ENCODE results near the gene FAM193B. TPM values are rescaled to one million over a fixed set of nuclear protein-coding genes. Genes with fewer than 3 reads are reported as not detected.

FAM193B gene
- polyA plus RNA-seq, 3 donors: 1.6 to 216 (median 1.9) TPM

DNA sequence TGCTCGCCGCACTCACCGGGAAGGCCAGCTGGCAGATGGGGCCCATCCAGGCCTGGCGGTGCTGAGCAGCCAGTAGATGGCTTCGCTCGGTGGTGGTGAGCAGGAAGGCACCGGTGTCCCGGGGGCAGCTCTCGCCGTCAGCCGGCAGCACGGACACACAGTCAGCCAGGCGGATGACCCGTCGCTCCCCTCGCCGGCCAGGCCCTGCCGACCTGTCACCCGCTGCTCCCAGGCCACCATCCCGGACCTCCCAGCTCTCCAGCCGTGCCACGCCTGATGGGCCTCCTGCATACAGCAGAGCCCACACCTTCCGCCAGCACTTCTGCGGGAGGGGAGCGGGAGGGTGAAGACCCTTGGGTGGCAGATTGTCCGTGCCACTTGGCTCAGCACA is 46.1 kb downstream of the FAM193B start:
- H3K4me3 Mint-ChIP-seq: peak overlapping the region; percentile 98 to 99

DNA sequence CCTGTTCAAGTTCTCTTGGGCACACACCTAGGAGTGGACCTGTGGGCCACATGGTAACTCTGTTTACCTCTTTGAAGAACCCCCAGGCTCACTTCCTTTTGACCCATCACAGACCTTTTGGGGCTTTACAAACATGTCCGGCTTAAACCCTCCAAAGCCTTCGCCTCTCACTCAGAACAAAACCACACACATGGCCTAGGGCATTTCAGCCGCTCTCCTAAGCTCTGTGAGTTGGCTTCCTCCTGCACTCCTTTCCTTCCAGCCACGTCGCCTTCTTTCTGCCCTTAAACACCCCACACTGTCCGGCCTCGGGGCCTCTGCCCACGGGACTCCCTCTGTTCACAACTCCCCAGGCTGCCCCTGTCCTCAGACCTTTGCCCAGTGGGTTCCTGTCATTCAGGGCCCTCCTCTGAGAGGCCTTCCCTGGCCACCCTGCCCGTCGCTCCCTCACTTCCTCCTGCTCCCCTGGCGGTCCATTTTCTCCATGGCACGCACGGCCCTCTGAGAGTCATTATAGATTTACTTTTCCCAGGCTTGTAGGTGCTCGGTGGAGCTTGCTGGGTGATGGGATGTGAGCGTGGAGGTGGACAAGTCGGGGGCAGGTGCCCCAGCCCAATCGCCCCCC is 46.7 kb downstream of the FAM193B start:
- H3K9me3 ChIP-seq (replicated peaks in 1 of 2; ENCODE audit: control insufficient read depth in 1 of 2, insufficient read depth in 1 of 2, low read length in 2 of 2): no peaks in the 10 kb centered on the region
- H2AFZ ChIP-seq (ENCODE audit: insufficient read depth, low read depth, low read length, poor library complexity, severe bottlenecking): peak overlapping the region; percentile 26
- H4K20me1 ChIP-seq (ENCODE audit: insufficient read depth, low read length): peaks cover 61% of the 10 kb centered on the region
- peaks cover 62% of the 10 kb centered on the region for H3K79me2 ChIP-seq (ENCODE audit: insufficient read depth, low read length)
- H3K36me3 Mint-ChIP-seq: peaks cover 49 to 75% of the 10 kb centered on the region in 2 donors
- peak overlapping the region; percentile 99 to 100 (median 99) for H3K27ac Mint-ChIP-seq
- 10% methylated on average over 12 of the region's 17 CpGs for WGBS (ENCODE audit: insufficient coverage)
- H3K4me1 ChIP-seq (ENCODE audit: control insufficient read depth in 1 of 2, insufficient read depth in 2 of 2, low read length in 2 of 2): peaks cover 66 to 88% of the 10 kb centered on the region in 2 donors
- peak overlapping the region; percentile 98 to 99 for H3K4me3 Mint-ChIP-seq
- peak overlapping the region; percentile 98 to 100 for H3K27ac ChIP-seq (ENCODE audit: low read depth in 1 of 2, low read length in 2 of 2)
- H3K36me3 ChIP-seq (replicated peaks in 1 of 2; ENCODE audit: control insufficient read depth in 1 of 2, insufficient read depth in 2 of 2, low read length in 2 of 2): peaks cover 45 to 54% of the 10 kb centered on the region in 2 donors
- H3K27me3 Mint-ChIP-seq (ENCODE audit: low read depth in 3 of 3): peaks cover 0 to 8% (median 3%) of the 10 kb centered on the region in 3 donors
- TF ChIP-seq, protein P1, sequence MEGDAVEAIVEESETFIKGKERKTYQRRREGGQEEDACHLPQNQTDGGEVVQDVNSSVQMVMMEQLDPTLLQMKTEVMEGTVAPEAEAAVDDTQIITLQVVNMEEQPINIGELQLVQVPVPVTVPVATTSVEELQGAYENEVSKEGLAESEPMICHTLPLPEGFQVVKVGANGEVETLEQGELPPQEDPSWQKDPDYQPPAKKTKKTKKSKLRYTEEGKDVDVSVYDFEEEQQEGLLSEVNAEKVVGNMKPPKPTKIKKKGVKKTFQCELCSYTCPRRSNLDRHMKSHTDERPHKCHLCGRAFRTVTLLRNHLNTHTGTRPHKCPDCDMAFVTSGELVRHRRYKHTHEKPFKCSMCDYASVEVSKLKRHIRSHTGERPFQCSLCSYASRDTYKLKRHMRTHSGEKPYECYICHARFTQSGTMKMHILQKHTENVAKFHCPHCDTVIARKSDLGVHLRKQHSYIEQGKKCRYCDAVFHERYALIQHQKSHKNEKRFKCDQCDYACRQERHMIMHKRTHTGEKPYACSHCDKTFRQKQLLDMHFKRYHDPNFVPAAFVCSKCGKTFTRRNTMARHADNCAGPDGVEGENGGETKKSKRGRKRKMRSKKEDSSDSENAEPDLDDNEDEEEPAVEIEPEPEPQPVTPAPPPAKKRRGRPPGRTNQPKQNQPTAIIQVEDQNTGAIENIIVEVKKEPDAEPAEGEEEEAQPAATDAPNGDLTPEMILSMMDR (IDR thresholded peaks at IDR 0.05): peak; percentile 37
- H3K4me1 Mint-ChIP-seq: peaks cover 62% of the 10 kb centered on the region
- intact Hi-C loops (cut with micrococcal nuclease): loop anchor here in 1 of 2 donors (2.0 to 10.0 kb wide), 2 partner anchors 13 to 193 kb away; partner anchors contain the start of gene MXD3
- peak overlapping the region; percentile 82 to 100 (median 96) for H3K4me3 ChIP-seq (replicated peaks in 1 of 3; ENCODE audit: low read depth in 2 of 3, low read length in 3 of 3)
- peaks cover 0 to 5% (median 0%) of the 10 kb centered on the region in 7 donors for H3K9me3 Mint-ChIP-seq
- H3K9ac ChIP-seq (ENCODE audit: insufficient read depth, low read length, poor library complexity, severe bottlenecking): peak overlapping the region; percentile 99
- no peaks in the 10 kb centered on the region for H3K27me3 ChIP-seq (ENCODE audit: control insufficient read depth in 2 of 2, insufficient read depth in 2 of 2, low read length in 2 of 2)
- peak in 2 of 3 donors; percentile 70 to 71 for DNase-seq
- peak overlapping the region; percentile 99 for H3K4me2 ChIP-seq (replicated peaks; ENCODE audit: extremely low read depth, low read length, poor library complexity, severe bottlenecking)

More for the DNA sequence above, 46.1 kb downstream of the FAM193B start:
- H3K9ac ChIP-seq (ENCODE audit: insufficient read depth, low read length, poor library complexity, severe bottlenecking): peak overlapping the region; percentile 99
- peaks cover 56% of the 10 kb centered on the region for H4K20me1 ChIP-seq (ENCODE audit: insufficient read depth, low read length)
- Mint-ChIP-seq H3K9me3 (peaks cover 0 to 5% (median 0%) of the 10 kb centered on the region in 7 donors), H3K36me3 (peaks cover 50 to 75% of the 10 kb centered on the region in 2 donors), H3K4me1 (peaks cover 57% of the 10 kb centered on the region), H3K27ac (peak overlapping the region; percentile 99 to 100 (median 99)), H3K27me3 (ENCODE audit: low read depth in 3 of 3) (peaks cover 0 to 8% (median 3%) of the 10 kb centered on the region in 3 donors)
- DNase-seq: no peak
- peaks cover 61 to 83% of the 10 kb centered on the region in 2 donors for H3K4me1 ChIP-seq (ENCODE audit: control insufficient read depth in 1 of 2, insufficient read depth in 2 of 2, low read length in 2 of 2)
- WGBS (ENCODE audit: insufficient coverage): 18% methylated on average over 21 of the region's 26 CpGs
- TF ChIP-seq, protein P1 (IDR thresholded peaks at IDR 0.05): no peak
- peak overlapping the region; percentile 98 to 100 for H3K27ac ChIP-seq (ENCODE audit: low read depth in 1 of 2, low read length in 2 of 2)
- H3K9me3 ChIP-seq (replicated peaks in 1 of 2; ENCODE audit: control insufficient read depth in 1 of 2, insufficient read depth in 1 of 2, low read length in 2 of 2): no peaks in the 10 kb centered on the region
- peaks cover 45 to 54% of the 10 kb centered on the region in 2 donors for H3K36me3 ChIP-seq (replicated peaks in 1 of 2; ENCODE audit: control insufficient read depth in 1 of 2, insufficient read depth in 2 of 2, low read length in 2 of 2)
- H3K27me3 ChIP-seq (ENCODE audit: control insufficient read depth in 2 of 2, insufficient read depth in 2 of 2, low read length in 2 of 2): no peaks in the 10 kb centered on the region
- intact Hi-C loops (cut with micrococcal nuclease): loop anchor here in 1 of 2 donors (2.0 to 10.0 kb wide), 2 partner anchors 13 to 193 kb away; partner anchors contain the start of gene MXD3
- H2AFZ ChIP-seq (ENCODE audit: insufficient read depth, low read depth, low read length, poor library complexity, severe bottlenecking): peak overlapping the region; percentile 26
- peak overlapping the region; percentile 82 to 100 (median 96) for H3K4me3 ChIP-seq (replicated peaks in 1 of 3; ENCODE audit: low read depth in 2 of 3, low read length in 3 of 3)
- peaks cover 65% of the 10 kb centered on the region for H3K79me2 ChIP-seq (ENCODE audit: insufficient read depth, low read length)
- peak overlapping the region; percentile 99 for H3K4me2 ChIP-seq (replicated peaks; ENCODE audit: extremely low read depth, low read length, poor library complexity, severe bottlenecking)

Data from CD14-positive monocyte (primary cell).